Thyroid gland (tissue), 4 donors: Measurements from ENCODE around the gene SCAPER.

Experiments
- POLR2A ChIP-seq, 2 donors: fragments of 450-650 bp; IDR thresholded peaks; one replicate each; pipeline ENCODE4 v1.6.1; 2017; ENCODE audit warnings: antibody characterized with exemption in 2 of 2, mild to moderate bottlenecking in 2 of 2, moderate library complexity in 1 of 2
- TF ChIP-seq, protein P1 (sequence below), 6 experiments: fragments of 200-600 bp in 3 of 6; fragments of 450-650 bp in 3 of 6; sonication (generic) in 3 of 6; IDR thresholded peaks; one replicate each; pipeline ENCODE4 v1.5.1; 2016 to 2019; ENCODE audit warnings: antibody characterized with exemption in 6 of 6, mild to moderate bottlenecking in 2 of 6, inconsistent platforms in 1 of 6, moderate library complexity in 1 of 6

DNA sequence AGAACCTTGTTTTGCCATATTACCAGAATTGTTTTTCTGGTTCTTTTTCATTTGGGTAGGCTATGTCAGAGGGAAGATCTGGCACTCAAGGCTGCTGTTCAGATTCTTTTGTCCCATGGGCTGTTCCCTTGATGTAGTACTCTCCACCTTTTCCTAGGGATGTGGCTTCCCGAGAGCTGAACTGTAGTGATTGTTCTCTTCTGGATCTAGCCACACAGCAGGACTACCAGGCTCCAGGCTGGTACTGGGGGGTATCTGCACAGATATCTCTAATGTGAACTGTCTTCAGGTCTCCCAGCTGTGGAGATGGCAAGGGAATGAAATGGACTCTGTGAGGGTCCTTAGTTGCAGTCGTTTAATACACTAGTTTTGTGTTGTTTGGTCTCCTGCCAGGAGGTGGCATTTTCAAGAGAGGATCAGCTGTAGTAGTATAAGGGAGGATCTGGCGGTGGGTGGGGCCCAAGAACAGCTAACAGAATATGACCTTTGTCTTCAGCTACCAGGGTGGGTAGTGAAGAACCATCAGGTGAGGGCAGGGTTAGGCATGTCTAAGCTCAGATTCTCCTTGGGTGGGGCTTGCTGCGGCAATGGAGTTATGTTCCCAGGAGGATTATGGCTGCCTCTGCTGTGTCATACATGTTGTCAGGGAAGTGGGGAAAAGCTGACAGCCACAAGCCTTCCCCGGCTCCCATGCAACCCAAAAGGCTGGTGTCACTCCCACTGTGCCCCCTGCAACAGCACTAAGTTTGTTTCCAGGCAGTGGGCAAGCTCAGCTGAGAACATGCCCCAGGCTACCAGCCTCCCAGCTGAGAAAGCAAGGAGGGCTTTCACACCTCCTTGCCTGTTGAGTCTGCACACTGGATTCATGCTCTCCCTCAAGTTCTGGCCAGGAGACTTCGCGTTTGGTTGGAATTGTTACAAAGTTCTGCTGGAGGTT, 316.1 kb downstream of the SCAPER start:
- no peak for TF ChIP-seq POLR2A (IDR thresholded peaks at IDR 0.05)
- TF ChIP-seq, protein P1, sequence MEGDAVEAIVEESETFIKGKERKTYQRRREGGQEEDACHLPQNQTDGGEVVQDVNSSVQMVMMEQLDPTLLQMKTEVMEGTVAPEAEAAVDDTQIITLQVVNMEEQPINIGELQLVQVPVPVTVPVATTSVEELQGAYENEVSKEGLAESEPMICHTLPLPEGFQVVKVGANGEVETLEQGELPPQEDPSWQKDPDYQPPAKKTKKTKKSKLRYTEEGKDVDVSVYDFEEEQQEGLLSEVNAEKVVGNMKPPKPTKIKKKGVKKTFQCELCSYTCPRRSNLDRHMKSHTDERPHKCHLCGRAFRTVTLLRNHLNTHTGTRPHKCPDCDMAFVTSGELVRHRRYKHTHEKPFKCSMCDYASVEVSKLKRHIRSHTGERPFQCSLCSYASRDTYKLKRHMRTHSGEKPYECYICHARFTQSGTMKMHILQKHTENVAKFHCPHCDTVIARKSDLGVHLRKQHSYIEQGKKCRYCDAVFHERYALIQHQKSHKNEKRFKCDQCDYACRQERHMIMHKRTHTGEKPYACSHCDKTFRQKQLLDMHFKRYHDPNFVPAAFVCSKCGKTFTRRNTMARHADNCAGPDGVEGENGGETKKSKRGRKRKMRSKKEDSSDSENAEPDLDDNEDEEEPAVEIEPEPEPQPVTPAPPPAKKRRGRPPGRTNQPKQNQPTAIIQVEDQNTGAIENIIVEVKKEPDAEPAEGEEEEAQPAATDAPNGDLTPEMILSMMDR (IDR thresholded peaks at IDR 0.05): no peak
